HG03175 (cell line): ENCODE data around the gene MCU.

Experiments used
- ATAC-seq: cut with Tn5 transposase; IDR thresholded peaks from one replicate; pipeline ENCODE4 v1.9.1; 2021; ENCODE audit warnings: mild to moderate bottlenecking, moderate library complexity; ENCODE audit not compliant: unreplicated experiment

Gene MCU

DNA sequence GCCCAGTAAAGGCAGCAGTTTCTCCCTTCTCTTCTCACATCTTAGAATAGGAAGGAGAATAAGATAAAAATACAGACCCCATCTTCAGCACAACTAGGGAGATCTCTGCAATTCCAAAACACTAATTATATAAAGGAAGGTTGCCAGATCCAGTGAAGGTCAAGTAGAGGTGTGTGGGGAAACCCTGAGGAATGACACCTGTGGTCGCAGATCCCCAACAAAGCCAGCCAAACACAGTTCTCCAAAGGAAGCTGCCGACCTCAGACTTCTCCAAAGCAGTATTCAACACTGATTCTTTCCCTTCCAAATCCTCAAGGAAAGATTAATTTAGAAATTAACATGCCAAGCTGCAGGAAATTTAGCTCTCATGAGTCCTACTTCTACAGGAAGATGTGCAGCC, 138.7 kb downstream of the MCU start:
- ATAC-seq: no peak

DNA sequence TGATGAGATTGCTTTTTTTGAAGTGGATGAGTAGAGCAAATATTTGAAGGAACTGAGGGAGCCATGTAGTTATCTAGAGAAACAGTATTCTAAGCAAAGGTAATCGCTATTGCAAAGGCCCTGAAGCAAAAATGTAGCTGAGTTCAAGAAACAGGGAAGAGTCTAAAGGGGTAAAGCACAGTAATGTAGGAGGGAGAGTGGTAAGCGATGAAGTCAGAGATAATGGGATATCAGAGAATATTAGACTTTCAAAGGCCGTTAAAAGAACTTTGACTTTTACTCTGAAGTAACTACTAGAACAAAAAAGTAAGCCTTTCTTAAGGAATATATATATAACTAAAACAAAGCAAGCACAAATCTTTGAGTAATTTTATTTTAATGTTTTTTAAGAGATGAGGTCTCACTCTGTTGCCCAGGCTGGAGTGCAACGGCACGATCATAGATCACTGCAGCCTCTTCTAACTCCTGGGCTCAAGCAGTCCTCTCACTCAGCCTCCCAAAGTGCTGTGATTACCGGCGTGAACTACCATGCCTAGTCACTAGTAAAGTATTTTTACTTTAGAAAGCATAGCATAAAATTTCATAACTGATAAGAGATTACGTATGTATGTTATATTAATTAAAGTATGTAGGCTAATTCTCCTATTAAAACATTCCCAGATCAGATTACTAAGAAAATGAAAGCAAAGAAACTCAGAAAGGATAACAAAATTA, 139.9 kb downstream of the MCU start:
- ATAC-seq: no peak

DNA sequence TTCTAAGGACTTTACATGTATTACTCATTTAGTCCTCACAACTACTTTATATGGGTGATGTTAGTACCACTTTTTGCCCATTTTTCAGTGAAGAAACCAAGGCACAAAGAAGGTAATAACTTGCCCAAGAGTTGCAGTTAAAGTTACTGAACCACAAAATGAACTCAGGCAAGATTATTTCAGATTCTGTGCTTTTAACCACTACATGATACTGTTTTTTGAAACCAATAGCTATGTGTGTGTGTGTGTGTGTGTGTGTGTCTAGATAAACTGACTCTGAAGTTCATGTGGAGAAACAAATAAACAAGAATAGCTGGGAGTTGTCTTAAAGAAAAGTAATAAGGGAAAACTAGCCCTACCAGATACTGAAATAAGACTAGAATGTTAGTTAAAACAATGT, 140.8 kb downstream of the MCU start:
- no peak for ATAC-seq

DNA sequence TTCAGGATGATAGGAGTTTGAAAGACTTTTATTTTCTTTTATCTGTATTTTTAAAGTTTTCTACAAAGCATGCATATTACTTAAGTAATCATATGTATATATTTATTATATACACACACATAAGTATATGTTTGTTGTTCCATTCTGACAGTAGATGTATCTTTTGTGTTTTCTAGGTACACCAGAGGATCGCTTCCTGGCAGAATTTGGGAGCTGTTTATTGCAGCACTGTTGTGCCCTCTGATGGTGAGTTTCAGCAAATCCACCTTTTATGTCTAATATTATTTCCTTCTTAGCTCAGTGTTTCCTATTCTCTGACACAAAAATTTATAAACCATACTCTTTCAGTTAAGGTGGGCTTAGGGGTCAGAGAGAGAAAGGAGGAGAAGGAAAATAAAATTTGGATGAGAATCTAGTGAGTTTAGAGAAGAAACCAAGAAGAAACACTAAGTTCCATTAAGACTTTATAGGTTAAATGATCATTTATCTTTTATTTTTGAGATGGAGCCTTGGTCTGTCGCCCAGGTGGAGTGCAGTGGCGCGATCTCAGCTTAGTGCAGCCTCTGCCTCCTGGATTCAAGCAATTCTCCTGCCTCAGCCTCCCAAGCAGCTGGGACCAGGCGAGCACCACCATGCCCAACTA, 142.4 kb downstream of the MCU start:
- ATAC-seq: no peak

DNA sequence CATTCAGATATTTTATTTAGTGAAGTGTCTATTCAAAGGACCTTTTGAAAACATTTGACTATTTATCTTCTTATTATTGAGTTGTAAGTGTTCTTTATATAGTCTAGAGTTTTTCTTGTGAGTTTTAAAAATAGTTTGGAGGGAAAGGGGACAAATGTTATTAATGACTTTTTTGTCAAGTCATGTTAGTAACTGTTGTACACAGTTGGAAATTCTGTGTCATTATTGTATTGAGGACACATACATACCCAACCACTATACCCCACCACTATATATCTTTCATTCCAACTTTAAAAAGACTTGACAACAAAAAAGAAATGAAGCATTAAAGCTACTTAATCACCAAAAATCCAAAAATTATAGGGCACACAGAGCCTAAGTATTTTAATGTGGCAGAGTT, 148.4 kb downstream of the MCU start:
- no peak for ATAC-seq

DNA sequence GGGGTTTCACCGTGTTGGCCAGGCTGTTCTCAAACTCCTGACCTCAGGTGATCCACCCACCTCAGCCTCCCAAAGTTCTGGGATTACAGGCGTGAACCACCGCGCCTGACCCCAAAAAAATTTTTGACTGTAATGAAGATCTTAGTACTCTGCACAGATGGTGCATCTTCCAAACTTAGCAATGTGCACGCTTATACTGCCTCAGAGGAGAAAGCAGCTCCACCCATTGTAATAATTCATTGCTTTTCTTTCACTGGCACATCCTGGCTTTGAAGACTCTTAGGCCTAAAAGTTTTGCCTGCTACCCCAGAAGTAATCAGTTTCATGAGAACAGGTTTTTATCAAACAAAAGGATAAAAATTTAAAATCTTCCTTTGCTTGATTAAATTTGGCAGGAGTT, 149.5 kb downstream of the MCU start:
- no peak for ATAC-seq

DNA sequence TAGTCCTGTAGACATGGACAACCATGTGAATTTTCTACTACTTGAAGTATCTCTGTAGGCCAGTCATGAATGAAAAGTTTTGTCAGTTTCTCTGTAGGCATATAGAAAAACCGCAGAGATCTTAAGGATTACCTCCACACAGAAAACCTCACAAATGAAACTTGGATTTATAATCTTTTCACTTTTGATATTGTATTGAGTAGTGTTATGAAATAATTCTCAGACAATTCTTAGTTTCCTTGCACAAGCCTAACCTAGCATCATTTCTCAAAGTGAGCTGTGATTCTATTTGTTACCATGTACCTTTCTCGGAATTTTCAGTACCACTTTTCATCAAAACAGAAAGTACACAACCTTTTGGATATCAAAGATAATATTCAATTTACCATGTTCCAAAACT, 150.2 kb downstream of the MCU start:
- no peak for ATAC-seq

DNA sequence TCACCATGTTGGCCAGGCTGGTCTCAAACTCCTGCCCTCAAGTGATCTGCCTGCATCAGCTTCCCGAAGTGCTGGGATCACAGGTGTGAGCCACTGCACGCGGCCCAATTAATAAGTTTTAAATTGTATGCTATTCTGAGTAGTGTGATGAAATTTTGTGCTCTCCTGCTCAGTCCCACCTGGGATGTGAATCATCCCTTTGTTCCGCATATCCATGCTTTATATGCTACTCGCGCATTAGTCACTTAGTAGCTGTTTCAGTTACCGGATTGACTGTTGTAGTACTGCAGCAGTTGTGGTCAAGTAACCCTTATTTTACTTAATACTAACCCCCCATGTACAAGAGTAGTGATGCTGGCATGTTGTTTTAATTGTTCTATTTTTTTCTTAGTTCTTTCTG, 154.3 kb downstream of the MCU start:
- ATAC-seq: no peak

DNA sequence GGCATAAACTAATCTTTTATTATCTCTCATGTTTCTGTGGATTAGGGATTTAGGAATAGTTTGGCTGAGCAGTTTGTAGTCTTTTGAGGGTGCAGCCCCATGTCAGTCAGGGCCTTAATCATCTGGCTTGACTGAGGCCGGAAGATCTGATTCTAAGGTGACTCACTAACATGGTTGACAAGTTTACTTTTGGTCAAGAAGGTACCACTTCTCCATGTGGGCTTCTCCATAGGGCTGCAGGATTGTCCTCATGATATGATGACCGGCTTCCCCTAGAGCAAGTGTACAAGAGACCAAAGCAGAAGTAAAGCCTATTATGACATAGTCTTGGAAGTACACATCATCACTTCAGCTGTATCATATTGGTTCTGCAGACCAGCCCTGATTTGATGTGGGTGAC, 155.7 kb downstream of the MCU start:
- ATAC-seq: no peak

DNA sequence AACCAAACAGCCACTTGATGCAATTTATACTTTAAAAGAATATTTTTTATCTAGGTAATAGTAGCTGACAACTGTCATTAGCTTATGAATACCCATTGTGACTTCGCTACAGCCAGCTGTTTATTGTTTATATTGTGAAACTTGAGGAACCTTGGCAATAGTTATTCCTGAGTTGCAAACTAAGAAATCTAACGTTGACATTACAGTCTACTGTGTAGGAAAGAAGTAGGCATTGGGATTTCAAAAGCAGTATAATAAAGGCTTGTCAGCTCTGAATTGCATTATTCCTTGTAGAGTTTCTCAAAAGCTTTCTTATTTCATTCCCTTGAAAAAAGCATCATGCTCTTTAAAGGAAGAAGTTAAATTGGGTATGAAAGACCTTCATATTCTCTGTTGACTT, 158.9 kb downstream of the MCU start:
- ATAC-seq: no peak

DNA sequence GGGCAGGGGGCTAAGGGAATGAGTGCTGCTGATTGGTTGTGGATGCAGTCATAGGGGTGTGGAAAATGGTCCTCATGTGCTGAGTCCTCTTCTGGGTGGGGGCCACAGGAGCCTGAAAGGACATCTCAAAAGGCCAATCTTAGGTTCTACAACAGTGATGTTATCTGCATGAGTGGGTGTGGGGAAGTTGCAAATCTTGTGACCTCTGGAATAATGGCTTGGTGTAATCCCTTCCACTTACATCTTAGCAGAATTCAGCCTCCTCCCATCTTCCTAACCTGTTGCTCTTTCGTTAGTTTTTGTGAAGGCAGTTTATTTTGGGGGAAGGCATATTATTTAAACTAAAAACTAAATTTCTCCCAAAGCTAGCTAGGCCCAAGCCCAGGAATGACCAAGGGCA, 159.6 kb downstream of the MCU start:
- no peak for ATAC-seq

DNA sequence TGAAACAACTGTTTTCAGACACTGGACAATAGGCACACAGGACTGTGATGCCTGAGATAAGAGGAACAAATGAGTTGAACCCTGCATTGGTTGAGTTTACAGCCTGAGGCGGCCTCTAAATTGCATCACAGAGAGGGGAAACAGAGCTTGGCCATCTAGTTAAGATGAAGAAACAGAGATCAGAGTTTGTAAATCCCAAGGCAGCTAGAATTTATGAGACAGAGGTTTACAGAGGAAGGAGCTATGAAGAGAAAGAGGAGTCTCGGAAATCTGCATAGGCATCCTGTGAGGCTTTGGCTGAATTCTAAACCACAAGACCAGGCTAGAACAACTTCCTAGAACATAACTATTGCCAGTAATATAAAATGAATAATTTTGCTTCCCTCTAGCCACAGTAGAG, 160.6 kb downstream of the MCU start:
- ATAC-seq: no peak

DNA sequence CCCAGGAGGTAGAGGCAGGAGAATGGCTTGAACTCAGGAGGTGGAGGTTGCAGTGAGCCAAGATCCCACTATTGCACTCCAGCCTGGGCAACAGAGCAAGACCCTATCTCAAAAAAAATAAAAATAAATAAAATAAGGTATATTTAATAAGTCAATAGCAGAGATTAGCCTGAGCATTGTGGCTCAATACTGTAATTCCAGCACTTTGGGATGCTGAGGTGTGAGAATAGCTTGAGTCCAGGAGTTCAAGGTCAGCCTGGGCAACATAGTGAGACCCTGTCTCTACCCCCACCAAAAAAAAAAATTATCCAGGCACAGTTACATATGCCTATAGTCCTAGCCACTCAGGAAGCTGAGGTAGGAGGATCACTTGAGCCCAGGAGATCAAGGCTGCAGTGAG, 163.2 kb downstream of the MCU start:
- ATAC-seq: no peak

DNA sequence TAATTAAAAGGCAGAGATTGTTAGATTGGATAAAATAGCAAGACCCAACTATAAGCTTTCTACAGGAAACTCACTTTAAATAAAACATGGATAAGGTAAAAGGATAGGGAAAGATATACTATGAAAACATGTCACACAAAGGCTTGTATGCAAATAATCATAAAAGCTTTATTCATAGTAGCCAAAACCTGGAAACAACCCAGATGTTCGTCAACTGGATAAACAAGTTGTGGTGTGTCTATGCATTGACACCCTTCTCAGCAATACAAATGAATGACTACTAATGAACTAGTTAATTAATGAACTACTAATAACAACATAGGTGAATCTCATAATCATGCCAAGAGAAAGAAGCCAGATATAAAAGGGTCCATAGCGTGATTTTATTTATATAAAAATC, 163.8 kb downstream of the MCU start:
- no peak for ATAC-seq

DNA sequence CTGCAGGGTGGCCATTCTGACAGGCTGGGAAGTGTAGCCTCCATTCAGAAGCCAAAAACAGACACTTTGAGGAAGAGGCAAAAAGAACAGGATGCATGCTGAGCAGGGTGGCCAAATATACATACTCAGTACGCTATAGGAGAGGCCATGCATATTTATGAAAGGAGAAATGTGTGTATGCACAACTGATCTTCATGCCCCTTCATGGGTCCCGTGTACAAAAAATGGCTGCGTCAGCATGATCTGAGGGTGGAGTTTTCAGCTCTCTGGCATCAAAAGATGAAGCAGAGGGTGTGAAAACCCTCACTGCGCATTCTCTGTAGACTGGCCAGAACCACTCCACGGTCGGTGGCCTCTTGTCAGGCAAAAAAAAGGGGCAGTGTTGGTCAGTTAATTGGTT, 166.1 kb downstream of the MCU start:
- ATAC-seq: no peak

DNA sequence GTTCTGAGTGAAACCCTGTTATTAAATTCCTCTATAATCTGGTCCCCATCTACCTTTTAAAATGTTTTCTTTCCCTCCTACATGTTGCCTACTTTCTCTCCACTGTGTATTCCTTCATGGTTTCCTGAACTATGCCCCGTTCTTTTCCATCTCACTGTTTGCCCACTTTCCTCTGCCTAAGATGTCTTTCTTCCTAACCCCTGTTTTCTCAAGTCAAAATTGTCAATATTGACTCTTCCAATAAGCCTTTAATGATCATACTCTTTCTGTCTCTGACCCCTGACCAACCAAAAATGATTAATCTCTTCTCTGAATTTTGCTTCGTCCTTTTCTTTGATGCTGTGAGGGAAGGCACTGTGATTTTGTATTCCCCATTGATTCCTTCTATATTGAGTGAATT, 171.0 kb downstream of the MCU start:
- no peak for ATAC-seq

DNA sequence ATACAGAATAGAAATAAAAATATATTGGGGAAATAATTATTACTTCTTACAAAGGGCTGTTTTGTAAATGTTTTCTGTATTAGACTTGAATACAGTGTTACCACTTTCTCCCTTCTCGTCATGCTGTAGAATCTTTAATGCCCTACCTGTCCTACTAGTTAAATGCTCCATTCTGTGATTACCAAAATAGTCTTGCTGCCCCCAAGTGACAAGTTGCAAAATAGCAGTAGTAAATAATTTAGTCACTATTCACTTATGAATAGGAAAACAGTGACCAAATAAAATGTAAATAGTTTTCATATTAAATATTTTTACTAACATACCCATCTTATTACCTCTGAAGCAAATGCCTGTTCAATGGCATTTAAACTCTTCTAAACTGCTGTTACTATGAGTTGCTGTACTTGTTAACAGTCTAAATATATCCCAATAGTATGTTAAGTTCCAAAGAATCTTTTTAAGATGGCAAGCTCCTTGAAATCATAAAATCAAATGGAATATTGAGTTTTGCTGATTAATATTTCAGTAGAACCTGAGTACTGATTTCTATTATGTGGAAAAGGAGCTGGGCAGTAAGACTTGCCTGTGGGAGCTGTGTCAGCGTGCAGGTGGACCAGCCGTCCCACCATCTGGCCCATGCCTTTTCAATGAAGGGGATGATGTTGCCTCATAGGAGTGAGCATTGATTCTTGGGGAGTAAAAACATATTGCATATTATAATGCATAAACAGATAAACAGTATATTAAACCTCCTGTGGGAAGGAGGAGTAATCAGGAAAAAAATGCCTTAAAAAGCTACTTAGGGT, 183.5 kb downstream of the MCU start:
- no peak for ATAC-seq

DNA sequence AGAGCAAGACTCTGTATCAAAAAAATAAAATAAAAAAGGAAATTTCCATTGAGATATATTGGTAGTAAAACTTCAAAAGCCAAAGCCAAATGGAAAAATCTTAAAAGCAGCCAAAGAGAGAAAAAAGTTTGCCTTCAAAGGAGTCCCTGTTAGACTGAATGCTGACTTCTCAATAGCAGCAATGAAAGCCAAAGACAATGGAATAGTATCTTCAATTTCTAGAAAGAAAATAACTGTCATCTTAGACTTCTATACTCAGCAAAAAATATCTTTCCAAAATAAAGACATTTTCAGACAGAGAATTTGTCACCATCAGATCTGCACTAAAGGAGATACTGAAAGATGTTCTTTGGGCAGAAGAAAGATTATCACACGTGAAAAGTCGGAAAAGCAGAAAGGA, 187.3 kb downstream of the MCU start:
- ATAC-seq: no peak

DNA sequence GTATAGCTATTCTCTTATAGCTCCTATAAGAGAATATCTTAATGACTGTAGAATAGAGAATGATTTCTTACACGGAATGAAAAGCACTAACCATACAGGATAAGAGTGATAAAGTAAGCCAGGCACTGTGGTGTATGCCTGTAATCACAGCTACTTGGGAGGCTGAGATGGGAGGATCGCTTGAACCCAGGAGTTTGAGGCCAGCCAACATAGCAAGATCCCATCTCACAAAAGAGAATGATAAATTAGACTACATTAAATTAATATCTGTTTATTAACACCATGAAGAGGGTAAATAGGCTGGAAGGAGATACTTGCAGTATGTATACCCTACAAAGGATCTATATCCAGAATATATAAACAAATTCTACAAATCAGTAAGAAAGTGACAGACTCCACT, 189.3 kb downstream of the MCU start:
- ATAC-seq: no peak

DNA sequence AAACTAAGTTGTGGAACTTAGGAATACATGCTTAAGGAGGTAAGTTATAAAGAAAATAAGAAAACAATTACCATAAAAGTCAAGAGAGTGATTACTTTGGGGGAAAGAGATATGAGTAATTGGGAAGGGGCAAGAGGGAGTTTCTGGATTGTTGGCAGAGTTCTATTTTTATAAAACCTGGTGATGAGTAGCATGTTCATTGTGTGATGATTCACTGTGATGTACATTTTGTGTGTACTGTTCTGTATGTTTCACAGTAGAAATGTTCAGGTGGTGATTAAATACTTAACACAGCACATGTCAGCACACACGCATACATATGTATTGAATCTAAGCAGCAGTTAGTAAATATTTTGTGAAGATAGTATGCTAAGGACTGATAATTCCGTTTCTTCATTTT, 191.9 kb downstream of the MCU start:
- no peak for ATAC-seq

DNA sequence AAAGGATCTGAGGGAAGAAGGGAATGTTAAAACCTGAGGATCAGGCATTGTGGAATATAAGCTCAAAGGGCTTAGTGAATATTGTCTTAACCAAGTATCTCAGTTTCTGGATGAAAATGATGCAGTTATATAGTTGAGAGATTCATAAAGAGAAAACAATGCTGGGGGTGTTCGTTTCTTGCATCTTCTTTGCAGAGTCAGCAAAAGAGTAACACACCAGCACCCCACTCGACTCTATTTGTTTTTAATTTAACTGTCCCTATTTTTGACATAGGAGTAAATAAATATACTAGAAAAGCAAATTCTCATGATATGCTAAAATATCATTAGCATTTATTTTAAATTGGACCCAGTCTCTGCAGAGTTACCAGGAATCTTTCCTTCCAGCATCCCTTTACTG, 194.0 kb downstream of the MCU start:
- no peak for ATAC-seq

DNA sequence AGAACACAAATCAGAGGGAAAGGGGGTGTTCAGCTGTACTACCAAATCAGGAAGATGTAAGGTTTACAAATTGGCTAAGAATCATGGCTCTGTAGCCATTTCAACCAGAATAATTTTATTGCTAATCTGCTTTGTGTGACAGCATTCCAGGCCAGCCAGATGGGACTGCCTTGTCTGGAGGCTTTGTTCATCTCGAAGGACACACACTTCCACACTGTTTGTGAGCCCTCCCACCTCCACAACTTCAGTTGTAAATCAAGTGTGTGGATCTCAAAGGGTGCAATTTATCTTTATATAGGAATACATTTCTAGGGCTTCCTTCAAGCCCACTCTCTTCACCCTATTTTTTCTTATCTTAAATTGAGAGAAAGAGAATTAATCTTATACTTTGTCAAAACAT, 194.7 kb downstream of the MCU start:
- ATAC-seq: no peak
